ENCODE results near the gene TEX13B.

Gene TEX13B, protein sequence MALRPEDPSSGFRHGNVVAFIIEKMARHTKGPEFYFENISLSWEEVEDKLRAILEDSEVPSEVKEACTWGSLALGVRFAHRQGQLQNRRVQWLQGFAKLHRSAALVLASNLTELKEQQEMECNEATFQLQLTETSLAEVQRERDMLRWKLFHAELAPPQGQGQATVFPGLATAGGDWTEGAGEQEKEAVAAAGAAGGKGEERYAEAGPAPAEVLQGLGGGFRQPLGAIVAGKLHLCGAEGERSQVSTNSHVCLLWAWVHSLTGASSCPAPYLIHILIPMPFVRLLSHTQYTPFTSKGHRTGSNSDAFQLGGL

GRCh38 chrX:107982356-107982755, at the start of gene TEX13B:
Gene TEX13B, minus strand, starts transcription at chrX:107982370. Its CDS starts 243 bp downstream, at chrX:107982127.
- no peak for TF ChIP-seq CTCF (IDR thresholded peaks at IDR 0.05; ENCODE audit: low read depth, low read length)
- no peak within 1 kb of the TSS for H3K4me3 ChIP-seq (ENCODE audit: low read depth, low read length)

DNA sequence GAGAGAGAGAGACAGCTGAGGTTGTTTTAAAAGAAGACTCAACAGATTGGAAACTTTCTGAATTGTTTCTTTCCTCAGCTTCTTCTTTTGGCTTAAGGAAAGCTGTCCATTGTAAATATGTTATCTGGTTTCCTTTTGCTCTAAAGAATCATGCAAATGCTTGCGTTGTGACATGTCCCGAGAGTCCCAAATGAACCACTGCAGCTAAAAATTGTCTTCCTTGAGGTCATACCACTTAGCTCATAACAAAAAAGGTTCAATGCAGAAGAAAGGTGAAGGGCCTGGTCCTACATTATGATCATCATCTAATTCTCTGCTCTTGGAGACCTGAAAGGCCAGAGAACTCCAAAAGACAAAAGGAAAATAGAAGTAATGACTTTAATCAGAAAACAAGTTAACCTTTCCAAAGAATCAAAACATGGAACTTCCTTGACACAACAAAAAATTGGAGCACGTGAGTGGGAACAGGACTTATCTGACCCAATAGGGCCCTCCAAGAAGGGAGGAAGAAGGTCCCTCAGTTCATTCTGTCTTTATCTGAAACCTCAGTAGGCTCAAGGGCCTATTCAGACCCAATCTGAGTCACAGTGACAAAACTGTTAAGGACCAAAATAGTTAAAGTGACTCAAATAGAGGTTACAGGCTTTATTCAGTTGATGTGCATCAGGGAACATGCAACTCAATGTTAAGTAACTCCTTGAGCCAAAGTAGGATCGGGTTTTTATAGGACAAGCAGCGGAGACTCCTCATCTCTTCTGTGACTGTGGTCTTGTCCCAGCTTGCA, 48.0 kb upstream of the TEX13B start:
- no peak overlapping the region for H3K4me3 ChIP-seq (ENCODE audit: low read depth, low read length)
- no peak for TF ChIP-seq CTCF (IDR thresholded peaks at IDR 0.05; ENCODE audit: low read depth, low read length)

DNA sequence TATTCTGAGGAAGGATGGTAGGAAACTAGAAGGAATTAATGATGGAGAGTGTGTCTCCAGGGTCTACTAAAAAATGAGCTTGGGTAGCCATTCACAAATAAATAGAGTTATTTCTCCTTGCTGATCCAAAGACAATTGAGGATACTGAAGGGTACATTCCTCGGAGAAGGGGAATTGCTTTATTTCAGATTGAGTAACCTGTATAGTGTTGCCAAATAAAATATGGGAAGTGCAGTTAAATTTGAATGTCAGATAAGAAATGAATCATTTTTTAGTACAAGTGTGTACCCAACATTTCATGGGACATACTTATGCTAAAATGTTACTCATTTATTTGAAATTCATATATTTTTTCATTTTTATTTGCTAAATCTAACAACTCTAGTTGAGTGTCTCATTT, 46.7 kb upstream of the TEX13B start:
- no peak overlapping the region for H3K4me3 ChIP-seq (ENCODE audit: low read depth, low read length)
- TF ChIP-seq CTCF (IDR thresholded peaks at IDR 0.05; ENCODE audit: low read depth, low read length), result no peak

GRCh38 chrX:108025954-108026600, 43.9 kb upstream of the TEX13B start:
- no peak for TF ChIP-seq CTCF (IDR thresholded peaks at IDR 0.05; ENCODE audit: low read depth, low read length)
- no peak overlapping the region for H3K4me3 ChIP-seq (ENCODE audit: low read depth, low read length)

GRCh38 chrX:108025376-108025775, 43.2 kb upstream of the TEX13B start:
- no peak for TF ChIP-seq CTCF (IDR thresholded peaks at IDR 0.05; ENCODE audit: low read depth, low read length)
- no peak overlapping the region for H3K4me3 ChIP-seq (ENCODE audit: low read depth, low read length)

- TF ChIP-seq CTCF (IDR thresholded peaks at IDR 0.05; ENCODE audit: low read depth, low read length), result no peak
- no peak overlapping the region for H3K4me3 ChIP-seq (ENCODE audit: low read depth, low read length)
These were observed 40.4 kb upstream of the TEX13B start for GRCh38 chrX:108022491-108023089.

Data from WI38 (cell line).